Measurements from ENCODE around the gene DGUOK.

DGUOK gene

GRCh38 chr2:74001781-74002504, 75.3 kb downstream of the DGUOK start:
- DNase-seq, result peak; percentile 28

GRCh38 chr2:74002505-74003421, 76.1 kb downstream of the DGUOK start:
- DNase-seq, result peak; percentile 92

GRCh38 chr2:74003494-74004211, 77.0 kb downstream of the DGUOK start:
- DNase-seq, result peak; percentile 63

- no peak for DNase-seq
Measured at GRCh38 chr2:74004212-74005182, 77.8 kb downstream of the DGUOK start.

GRCh38 chr2:74005786-74006185, 79.1 kb downstream of the DGUOK start:
- DNase-seq, result no peak

GRCh38 chr2:74006459-74006858, 79.8 kb downstream of the DGUOK start:
- peak; percentile 20 for DNase-seq

GRCh38 chr2:74007121-74007520, 80.4 kb downstream of the DGUOK start:
- DNase-seq, result peak; percentile 3

GRCh38 chr2:74007711-74008110, 81.0 kb downstream of the DGUOK start:
- no peak for DNase-seq
